ENCODE results near the gene CRNN. TPM values are rescaled to one million over a fixed set of nuclear protein-coding genes. Genes with fewer than 3 reads are reported as not detected.

CRNN gene
- total and polyA plus RNA-seq, 2 experiments from 2014 or later, result not detected

- no peaks in the 10 kb centered on the region for H3K27me3 ChIP-seq (ENCODE audit: insufficient read depth)
- H3K36me3 ChIP-seq (ENCODE audit: insufficient read depth), result no peaks in the 10 kb centered on the region; the same call in 1 of the 2 replicates
- peaks cover 26% of the 10 kb centered on the region for H3K9me3 Mint-ChIP-seq
- H3K4me3 ChIP-seq, result no peak within 1 kb of the TSS
- peaks cover 7% of the 10 kb centered on the region; the same call in 2 of the 3 replicates for H3K36me3 Mint-ChIP-seq (ENCODE audit: low read depth)
- H3K27ac ChIP-seq (ENCODE audit: low read depth), result no peak within 1 kb of the TSS
- no peak within 1 kb of the TSS for H3K4me3 Mint-ChIP-seq
- no peaks in the 10 kb centered on the region for H4K20me1 ChIP-seq (replicated peaks; ENCODE audit: insufficient read depth)
- H3K79me2 ChIP-seq (replicated peaks; ENCODE audit: insufficient read depth), result no peaks in the 10 kb centered on the region
- no peak for TF ChIP-seq ZNF114 (CRISPR knock-in tag; IDR thresholded peaks at IDR 0.05)
- no peak for TF ChIP-seq CTCF (conservative IDR thresholded peaks at IDR 0.05; ENCODE audit: low read depth in 2 of 2)
- no peak for TF ChIP-seq EZH2phosphoT487 (IDR thresholded peaks at IDR 0.05; ENCODE audit: unreplicated experiment)
- TF ChIP-seq JUNB (IDR thresholded peaks at IDR 0.05; ENCODE audit: unreplicated experiment), result no peak
- no peak within 1 kb of the TSS for H3K4me2 ChIP-seq
- no peak for ATAC-seq
- peaks cover 11% of the 10 kb centered on the region for H3K9me2 ChIP-seq (ENCODE audit: insufficient read depth)
- DNase-seq (ENCODE audit: low spot score), result no peak
- H3K4me1 Mint-ChIP-seq, result no peaks in the 10 kb centered on the region
- peaks cover 2% of the 10 kb centered on the region for H3K27me3 Mint-ChIP-seq (ENCODE audit: insufficient read depth, low read depth, poor library complexity)
- no peaks in the 10 kb centered on the region for H3K4me1 ChIP-seq (ENCODE audit: insufficient read depth)
- no peak within 1 kb of the TSS for H2AFZ ChIP-seq
- H3F3A ChIP-seq (replicated peaks; ENCODE audit: low read depth), result no peaks in the 10 kb centered on the region
- H3K27ac Mint-ChIP-seq, result no peak within 1 kb of the TSS
These were observed 54.2 kb downstream of the CRNN start, which contains the start of gene FLG2 for GRCh38 chr1:152359906-152360305. TSS of gene FLG2 (minus strand) at chr1:152360006. CDS start at chr1:152358884, 1,122 bp downstream.

Small RNAs within 50 kb of the gene (small RNA-seq; reads per million reads assigned to genes)
- not detected for gene HMGN3P1 (ENCODE audit: low replicate concordance)

Other genes starting within 250 kb of the CRNN start
- not detected in 2 replicates for gene HRNR, start 190.1 kb downstream of the CRNN start, total RNA-seq (2014; rRNA removed; shearing (Covaris generic))
- gene HRNR, start 190.1 kb downstream of the CRNN start, polyA plus RNA-seq (2016; fragmentation: Nextera tagmentation; extraction: Ambion mirVana), result not detected in 2 replicates
- gene FLG, start 89.0 kb downstream of the CRNN start, total RNA-seq (2014; rRNA removed; shearing (Covaris generic)), result 0.03 TPM in 1 of 2 replicates, not detected in the other
- not detected in 2 replicates for gene FLG, start 89.0 kb downstream of the CRNN start, polyA plus RNA-seq (2016; fragmentation: Nextera tagmentation; extraction: Ambion mirVana)
- not detected in 2 replicates for gene FLG2, start 54.3 kb downstream of the CRNN start, total RNA-seq (2014; rRNA removed; shearing (Covaris generic))
- gene FLG2, start 54.3 kb downstream of the CRNN start, polyA plus RNA-seq (2016; fragmentation: Nextera tagmentation; extraction: Ambion mirVana), result not detected in 2 replicates
- not detected in 2 replicates for gene LCE5A, start 96.5 kb upstream of the CRNN start, total RNA-seq (2014; rRNA removed; shearing (Covaris generic))
- not detected in 2 replicates for gene LCE5A, start 96.5 kb upstream of the CRNN start, polyA plus RNA-seq (2016; fragmentation: Nextera tagmentation; extraction: Ambion mirVana)
- gene CRCT1, start 100.2 kb upstream of the CRNN start, total RNA-seq (2014; rRNA removed; shearing (Covaris generic)), result not detected in 2 replicates
- gene CRCT1, start 100.2 kb upstream of the CRNN start, polyA plus RNA-seq (2016; fragmentation: Nextera tagmentation; extraction: Ambion mirVana), result not detected in 2 replicates
- gene LCE3E, start 152.5 kb upstream of the CRNN start, total RNA-seq (2014; rRNA removed; shearing (Covaris generic)), result not detected in 2 replicates
- gene LCE3E, start 152.5 kb upstream of the CRNN start, polyA plus RNA-seq (2016; fragmentation: Nextera tagmentation; extraction: Ambion mirVana), result not detected in 2 replicates
- not detected in 2 replicates for gene LCE3D, start 166.3 kb upstream of the CRNN start, total RNA-seq (2014; rRNA removed; shearing (Covaris generic))
- 0.52 TPM in 1 of 2 replicates, not detected in the other for gene LCE3D, start 166.3 kb upstream of the CRNN start, polyA plus RNA-seq (2016; fragmentation: Nextera tagmentation; extraction: Ambion mirVana)
- gene LCE3C, start 186.0 kb upstream of the CRNN start, total RNA-seq (2014; rRNA removed; shearing (Covaris generic)), result not detected in 2 replicates
- not detected in 2 replicates for gene LCE3C, start 186.0 kb upstream of the CRNN start, polyA plus RNA-seq (2016; fragmentation: Nextera tagmentation; extraction: Ambion mirVana)
- not detected in 2 replicates for gene LCE3B, start 199.5 kb upstream of the CRNN start, total RNA-seq (2014; rRNA removed; shearing (Covaris generic))
- gene LCE3B, start 199.5 kb upstream of the CRNN start, polyA plus RNA-seq (2016; fragmentation: Nextera tagmentation; extraction: Ambion mirVana), result not detected in 2 replicates
- gene LCE3A, start 208.8 kb upstream of the CRNN start, total RNA-seq (2014; rRNA removed; shearing (Covaris generic)), result not detected in 2 replicates
- gene LCE3A, start 208.8 kb upstream of the CRNN start, polyA plus RNA-seq (2016; fragmentation: Nextera tagmentation; extraction: Ambion mirVana), result not detected in 2 replicates
- gene LCE2D, start 249.1 kb upstream of the CRNN start, total RNA-seq (2014; rRNA removed; shearing (Covaris generic)), result not detected in 2 replicates
- not detected in 2 replicates for gene LCE2D, start 249.1 kb upstream of the CRNN start, polyA plus RNA-seq (2016; fragmentation: Nextera tagmentation; extraction: Ambion mirVana)